Right lobe of liver (tissue), 4 donors: ENCODE data around the gene ENTHD1.

ENCODE experiments used
- POLR2A ChIP-seq: fragments of 450-650 bp; IDR thresholded peaks from one replicate; pipeline ENCODE4 v1.6.1; 2017; ENCODE audit warnings: antibody characterized with exemption, mild to moderate bottlenecking
- TF ChIP-seq, protein P1 (sequence below), 4 donors: fragments of 200-600 bp in 3 of 4; fragments of 450-650 bp in 1 of 4; IDR thresholded peaks; one replicate each; pipeline versions ENCODE4 v1.5.1 to v1.8.0; 2016 to 2022; ENCODE audit warnings: antibody characterized with exemption in 4 of 4, mild to moderate bottlenecking in 2 of 4
- donor health status: DM: no; HTN: no; CAD: no.
- donor health status: DM: no; HTN: no; CAD: no.
- donor health status: DM: no; HTN: yes; CAD: no.

DNA sequence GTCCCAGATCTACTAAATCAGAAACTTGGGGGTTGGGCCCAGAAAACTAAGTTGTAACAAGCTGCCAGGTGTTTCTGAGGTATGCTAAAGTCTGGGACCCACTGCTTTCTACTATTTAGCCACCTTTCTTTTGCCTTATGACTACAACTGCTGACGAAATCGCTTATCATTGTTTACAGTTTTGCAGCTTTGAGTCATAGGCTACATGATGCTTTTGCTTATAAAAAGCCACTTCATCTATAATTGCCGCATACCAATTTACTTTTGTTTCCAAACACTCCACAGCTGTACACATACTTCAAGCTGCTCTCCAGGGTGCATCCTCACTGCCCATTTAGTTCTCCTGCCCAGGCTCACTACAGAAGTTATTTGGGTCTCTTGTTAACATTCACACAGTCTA, 144.7 kb downstream of the ENTHD1 start:
- TF ChIP-seq, protein P1, sequence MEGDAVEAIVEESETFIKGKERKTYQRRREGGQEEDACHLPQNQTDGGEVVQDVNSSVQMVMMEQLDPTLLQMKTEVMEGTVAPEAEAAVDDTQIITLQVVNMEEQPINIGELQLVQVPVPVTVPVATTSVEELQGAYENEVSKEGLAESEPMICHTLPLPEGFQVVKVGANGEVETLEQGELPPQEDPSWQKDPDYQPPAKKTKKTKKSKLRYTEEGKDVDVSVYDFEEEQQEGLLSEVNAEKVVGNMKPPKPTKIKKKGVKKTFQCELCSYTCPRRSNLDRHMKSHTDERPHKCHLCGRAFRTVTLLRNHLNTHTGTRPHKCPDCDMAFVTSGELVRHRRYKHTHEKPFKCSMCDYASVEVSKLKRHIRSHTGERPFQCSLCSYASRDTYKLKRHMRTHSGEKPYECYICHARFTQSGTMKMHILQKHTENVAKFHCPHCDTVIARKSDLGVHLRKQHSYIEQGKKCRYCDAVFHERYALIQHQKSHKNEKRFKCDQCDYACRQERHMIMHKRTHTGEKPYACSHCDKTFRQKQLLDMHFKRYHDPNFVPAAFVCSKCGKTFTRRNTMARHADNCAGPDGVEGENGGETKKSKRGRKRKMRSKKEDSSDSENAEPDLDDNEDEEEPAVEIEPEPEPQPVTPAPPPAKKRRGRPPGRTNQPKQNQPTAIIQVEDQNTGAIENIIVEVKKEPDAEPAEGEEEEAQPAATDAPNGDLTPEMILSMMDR (IDR thresholded peaks at IDR 0.05): no peak
- no peak for TF ChIP-seq POLR2A
